Measurements from ENCODE around the gene AKAP12. TPM values are rescaled to one million over a fixed set of nuclear protein-coding genes. Genes with fewer than 3 reads are reported as not detected.

AKAP12 gene
- total RNA-seq, 1 experiment from 2014 or later: 109 TPM

Other genes with a start within 250 kb of the AKAP12 start
- 17.5 and 20.3 TPM in 2 replicates for gene ZBTB2, start 151.6 kb downstream of the AKAP12 start, total RNA-seq (2014; rRNA removed)
- gene RMND1, start 212.2 kb downstream of the AKAP12 start, total RNA-seq (2014; rRNA removed): 13.9 and 20.8 TPM in 2 replicates

Data from PC-3 (cell line).